Heart right ventricle (tissue), 16 donors: Measurements from ENCODE around the gene MYOZ2. TPM values are rescaled to one million over a fixed set of nuclear protein-coding genes. Genes with fewer than 3 reads are reported as not detected.
"Not testable (repeated sequence)": the region's sequence is repeated elsewhere in the genome, so short reads cannot be mapped to it uniquely, and the experiment has no call there.

Experiments
- ATAC-seq, 8 donors: fragments of 200-7000 bp; cut with Tn5 transposase; one replicate each; pipeline ENCODE4 v1.9.1; 2020; ENCODE audit warnings: mild to moderate bottlenecking in 8 of 8, moderate library complexity in 8 of 8, moderate number of reproducible peaks in 1 of 8
- DNase-seq, 2 donors: peaks; one replicate each; pipeline ENCODE4 v3.0.0-alpha.2; 2020
- H3K27ac ChIP-seq, 10 donors: fragments of 200-600 bp; sonication (generic) in 2 of 10; one replicate each; pipeline versions ENCODE4 v1.5.0 to v1.8.0; 2020 to 2022; ENCODE audit warnings: mild to moderate bottlenecking in 3 of 10
- H3K27me3 ChIP-seq, 7 donors: fragments of 200-600 bp; one replicate each; pipeline ENCODE4 v1.8.0; 2021 to 2022; ENCODE audit warnings: mild to moderate bottlenecking in 2 of 7
- H3K36me3 ChIP-seq, 9 donors: fragments of 200-600 bp; sonication (generic) in 1 of 9; one replicate each; pipeline versions ENCODE4 v1.5.0 to v1.8.0; 2020 to 2022; ENCODE audit warnings: mild to moderate bottlenecking in 2 of 9
- H3K4me1 ChIP-seq, 9 donors: fragments of 200-600 bp; sonication (generic) in 1 of 9; one replicate each; pipeline versions ENCODE4 v1.5.0 to v1.8.0; 2020 to 2022; ENCODE audit warnings: mild to moderate bottlenecking in 4 of 9
- H3K4me3 ChIP-seq, 10 donors: fragments of 200-600 bp; sonication (generic) in 2 of 10; one replicate each; pipeline versions ENCODE4 v1.5.0 to v1.8.0; 2020 to 2022; ENCODE audit warnings: mild to moderate bottlenecking in 7 of 10, moderate library complexity in 2 of 10
- H3K9me3 ChIP-seq, 11 donors: fragments of 200-600 bp in 10 of 11; sonication (generic) in 2 of 11; one replicate each; pipeline versions ENCODE4 v1.5.0 to v1.8.0; 2013 to 2022; ENCODE audit warnings: mild to moderate bottlenecking in 2 of 11, control low read depth in 1 of 11, moderate library complexity in 1 of 11
- CTCF ChIP-seq, 9 donors: fragments of 200-600 bp; sonication (generic) in 2 of 9; IDR thresholded peaks; one replicate each; pipeline versions ENCODE4 v1.5.0 to v1.8.0; 2021 to 2022; ENCODE audit warnings: antibody characterized with exemption in 9 of 9, mild to moderate bottlenecking in 5 of 9, moderate library complexity in 1 of 9
- WGBS, 2 donors: extraction: QIAGEN DNeasy Blood & Tissue Kit; methylation state at CpG; one replicate each; pipeline ENCODE4 v1.1.7; 2013; ENCODE audit warnings: inconsistent platforms in 1 of 2; 5-methylcytosine and 5-hydroxymethylcytosine counted together
- intact Hi-C, 10 donors: fragments of 100-400 bp; cut with DNase I; formaldehyde crosslinking; loops; one replicate each; pipeline versions ENCODE4 v1.11.1 to v1.14.2; 2022
- polyA plus RNA-seq, 2 donors: library from polyadenylated mRNA; stranded (reverse); fragments of 200-250 nt; gene quantifications; one replicate each; pipeline ENCODE4 v1.2.3, GENCODE V29; 2013
- total RNA-seq, 10 donors: library from RNA; stranded (reverse); fragmentation: NEBNext Ultra II Directional in 3 of 10; extraction: Animal tissue kit (Norgen Biotek cat#: 25700) in 3 of 10; gene quantifications; one replicate each; pipeline versions ENCODE4 v1.2.1 to v1.2.4, GENCODE V29; 2021 to 2023
- donor health status: Arrhythmogenic right ventricular cardiomyopathy.
- donor health status: ischemic (EF 13 %, LVEDD 7.1; RV severe dilation, severe dysfunction).
- donor health status: healthy with polysubstance abuse.
- donor health status: DM: no; HTN: yes; CAD: no.
- donor health status: DM: no; HTN: no; CAD: no.
- donor health status: ischemic (EF 25% LVEDD 6.9; RV normal size, moderate dysfunction).
- donor health status: ischemic (EF 25% LVEDD 5.7; RV mildly dilated, moderate dysfunction).
- donor health status: healthy.
- donor health status: DM: yes; HTN: yes; CAD: no.
- donor health status: Ischemic cardiomyopathy.
- donor health status: ischemic (EF 35%, LVEDD 5.7; RV mildly dilated, moderate dysfunction).
- donor health status: nonischemic (EF 11% LVEDD 7.7; RV severe dilation, severe dysfunction).
- donor health status: DM: yes; HTN: yes; CAD: no.
- donor health status: PGD.
- donor health status: ischemic (EF 29% LVEDD 5.4; RV normal size, mild dysfunction).
- donor health status: nonischemic (EF 23%, LVEDD 6.1; RV moderate dilation, normal function).

Gene MYOZ2
- total and polyA plus RNA-seq, 12 donors: 231 to 1,008 (median 867) TPM

GRCh38 chr4:119162174-119162573, 26.5 kb downstream of the MYOZ2 start:
- TF ChIP-seq CTCF (IDR thresholded peaks at IDR 0.05): no peak
- no peaks in the 10 kb centered on the region for H3K27me3 ChIP-seq
- H3K9me3 ChIP-seq: no peaks in the 10 kb centered on the region
- DNase-seq (no peak), ATAC-seq (peak in 6 of 8 donors; percentile 35 to 45 (median 40))
- intact Hi-C loops: loop anchor here in 2 of 10 donors (10.0 kb wide), 2 partner anchors 53 to 177 kb away; partner anchors contain the start of gene USP53 (in 1 of the 2)
- peaks cover 0 to 70% (median 4%) of the 10 kb centered on the region in 9 donors for H3K36me3 ChIP-seq
- no peak overlapping the region for H3K4me3 ChIP-seq
- H3K27ac ChIP-seq: peak overlapping the region in 1 of 10 donors; percentile 13
- H3K4me1 ChIP-seq: peaks cover 0 to 52% (median 0%) of the 10 kb centered on the region in 9 donors
- 71 to 74% methylated on average over 5 of the region's 5 CpGs for WGBS, 2 donors

DNA sequence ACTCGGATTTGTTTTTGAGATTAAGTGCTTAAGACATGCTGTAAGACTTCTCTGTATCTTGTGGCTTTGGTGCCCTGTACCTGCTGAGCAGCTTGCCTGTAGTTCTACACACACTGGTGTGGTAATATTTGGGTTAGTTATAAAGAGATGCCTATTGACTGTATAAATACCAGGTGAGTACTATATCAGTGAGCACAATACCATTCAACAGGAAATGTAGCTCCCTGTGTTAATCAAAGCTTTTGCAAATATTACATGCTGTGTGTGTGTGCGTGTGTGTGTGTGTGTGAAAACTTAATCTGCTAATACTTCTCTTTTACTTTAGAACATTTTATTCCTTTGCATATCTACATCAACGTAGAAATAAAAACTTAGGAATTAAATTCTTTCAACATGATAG, 30.1 kb downstream of the MYOZ2 start:
- ATAC-seq (no peak), DNase-seq (no peak)
- Histone ChIP-seq H3K36me3 (peaks cover 0 to 64% (median 4%) of the 10 kb centered on the region in 9 donors), H3K27me3 (no peaks in the 10 kb centered on the region), H3K4me1 (peaks cover 0 to 34% (median 0%) of the 10 kb centered on the region in 9 donors), H3K4me3 (no peak overlapping the region), H3K9me3 (no peaks in the 10 kb centered on the region), H3K27ac (no peak overlapping the region)
- whole genome bisulfite sequencing, 2 donors: 85 to 88% methylated on average over 3 of the region's 3 CpGs
- intact Hi-C loops: loop anchor here in 2 of 10 donors (10.0 kb wide), 2 partner anchors 49 to 181 kb away; partner anchors contain the start of gene USP53 (in 1 of the 2)
- no peak for TF ChIP-seq CTCF (IDR thresholded peaks at IDR 0.05)

- TF ChIP-seq CTCF (IDR thresholded peaks at IDR 0.05): no peak
- H3K27me3 ChIP-seq: no peaks in the 10 kb centered on the region
- peak in 1 of 8 donors; percentile 1 for ATAC-seq
- H3K27ac ChIP-seq: no peak overlapping the region
- peaks cover 0 to 58% (median 0%) of the 10 kb centered on the region in 9 donors for H3K36me3 ChIP-seq
- no peak overlapping the region for H3K4me3 ChIP-seq
- no peaks in the 10 kb centered on the region for H3K9me3 ChIP-seq
- DNase-seq: no peak
- intact Hi-C loops: no loop called here
- peaks cover 0 to 17% (median 0%) of the 10 kb centered on the region in 9 donors for H3K4me1 ChIP-seq
These were observed 34.6 kb downstream of the MYOZ2 start for GRCh38 chr4:119170195-119170594.

DNA sequence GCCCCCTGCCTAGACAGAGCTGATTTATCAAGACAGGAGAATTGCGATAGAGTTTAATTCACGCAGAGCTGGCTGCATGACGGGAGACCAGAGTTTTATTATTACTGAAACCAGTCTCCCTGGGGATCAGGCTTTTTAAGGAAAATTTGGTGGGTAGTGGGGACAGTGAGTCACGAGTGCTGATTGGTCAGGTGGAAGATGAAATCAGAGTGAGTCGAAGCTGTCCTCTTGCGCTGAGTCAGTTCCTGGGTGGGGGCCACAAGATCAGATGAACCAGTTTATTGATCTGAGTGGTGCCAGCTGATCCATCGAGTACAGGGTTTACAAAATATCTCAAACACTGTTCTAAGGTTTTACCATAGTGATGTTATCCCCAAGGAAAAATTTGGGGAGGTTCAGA, 36.6 kb downstream of the MYOZ2 start:
- DNase-seq: no peak
- TF ChIP-seq CTCF (IDR thresholded peaks at IDR 0.05): no peak
- WGBS, 2 donors: 89% methylated on average over 7 of the region's 7 CpGs
- ATAC-seq: peak in 1 of 8 donors; percentile 36
- intact Hi-C loops: no loop called here
- H3K27me3 ChIP-seq: no peaks in the 10 kb centered on the region
- H3K4me3 ChIP-seq: no peak overlapping the region
- peaks cover 0 to 49% (median 0%) of the 10 kb centered on the region in 9 donors for H3K36me3 ChIP-seq
- peaks cover 0 to 12% (median 0%) of the 10 kb centered on the region in 9 donors for H3K4me1 ChIP-seq
- H3K27ac ChIP-seq: no peak overlapping the region
- no peaks in the 10 kb centered on the region for H3K9me3 ChIP-seq

GRCh38 chr4:119173729-119174361, 38.2 kb downstream of the MYOZ2 start:
- peaks cover 0 to 41% (median 0%) of the 10 kb centered on the region in 9 donors for H3K36me3 ChIP-seq
- H3K27ac ChIP-seq, H3K4me3 ChIP-seq, H3K27me3 ChIP-seq, H3K9me3 ChIP-seq, DNase-seq, ATAC-seq, intact Hi-C loops: not testable (repeated sequence)
- peaks cover 0 to 12% (median 0%) of the 10 kb centered on the region in 9 donors for H3K4me1 ChIP-seq
- WGBS, 2 donors: 94 to 95% methylated on average over 30 of the region's 30 CpGs
